ENCODE results near the gene TXNDC8.

GRCh38 chr9:110288503-110288902 is 49.2 kb downstream of the TXNDC8 start:
- TF ChIP-seq, protein P1, sequence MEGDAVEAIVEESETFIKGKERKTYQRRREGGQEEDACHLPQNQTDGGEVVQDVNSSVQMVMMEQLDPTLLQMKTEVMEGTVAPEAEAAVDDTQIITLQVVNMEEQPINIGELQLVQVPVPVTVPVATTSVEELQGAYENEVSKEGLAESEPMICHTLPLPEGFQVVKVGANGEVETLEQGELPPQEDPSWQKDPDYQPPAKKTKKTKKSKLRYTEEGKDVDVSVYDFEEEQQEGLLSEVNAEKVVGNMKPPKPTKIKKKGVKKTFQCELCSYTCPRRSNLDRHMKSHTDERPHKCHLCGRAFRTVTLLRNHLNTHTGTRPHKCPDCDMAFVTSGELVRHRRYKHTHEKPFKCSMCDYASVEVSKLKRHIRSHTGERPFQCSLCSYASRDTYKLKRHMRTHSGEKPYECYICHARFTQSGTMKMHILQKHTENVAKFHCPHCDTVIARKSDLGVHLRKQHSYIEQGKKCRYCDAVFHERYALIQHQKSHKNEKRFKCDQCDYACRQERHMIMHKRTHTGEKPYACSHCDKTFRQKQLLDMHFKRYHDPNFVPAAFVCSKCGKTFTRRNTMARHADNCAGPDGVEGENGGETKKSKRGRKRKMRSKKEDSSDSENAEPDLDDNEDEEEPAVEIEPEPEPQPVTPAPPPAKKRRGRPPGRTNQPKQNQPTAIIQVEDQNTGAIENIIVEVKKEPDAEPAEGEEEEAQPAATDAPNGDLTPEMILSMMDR (IDR thresholded peaks at IDR 0.05) = no peak
- no peak for TF ChIP-seq POLR2A (IDR thresholded peaks at IDR 0.05)
